Stomach (tissue), 4 donors: ENCODE data around the gene ARPC1B.

Source experiments
- EP300 ChIP-seq: sonication (generic); formaldehyde crosslinking; IDR thresholded peaks from one replicate; pipeline ENCODE4 v1.6.1; 2017; ENCODE audit warnings: antibody characterized with exemption
- POLR2A ChIP-seq, 4 donors: fragments of 450-650 bp; IDR thresholded peaks; one replicate each; pipeline ENCODE4 v1.6.1; 2016; ENCODE audit warnings: antibody characterized with exemption in 4 of 4, control low read depth in 2 of 4, mild to moderate bottlenecking in 1 of 4, moderate library complexity in 1 of 4

DNA sequence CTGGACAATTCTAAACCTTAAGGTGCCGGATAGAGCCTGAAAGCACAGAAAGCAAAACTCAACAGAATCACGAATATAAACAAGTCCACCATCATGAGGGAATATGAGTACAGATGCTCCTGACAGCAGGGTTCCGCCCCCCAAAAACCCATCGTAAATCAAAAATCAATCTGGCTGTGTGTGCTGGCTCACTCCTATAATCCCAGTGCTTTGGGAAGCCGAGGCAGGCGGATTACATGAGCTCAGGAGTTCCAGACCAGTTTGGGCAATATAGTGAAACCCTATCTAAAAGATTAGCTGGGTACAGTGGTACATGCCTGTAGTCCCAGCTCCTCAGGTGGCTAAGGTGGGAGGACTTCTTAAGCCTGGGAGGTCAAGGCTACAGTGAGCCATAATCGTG lies 46.5 kb downstream of the ARPC1B start:
- TF ChIP-seq EP300 (no peak), POLR2A (IDR thresholded peaks at IDR 0.05) (no peak)
